Activated naive CD4-positive, alpha-beta T cell treated with anti-CD3 and anti-CD28 coated beads, Interleukin-2, amount 50 U/mL, for 24 hours (primary cell): Measurements from ENCODE around the gene IGSF21.
"Not testable (repeated sequence)": the region's sequence is repeated elsewhere in the genome, so short reads cannot be mapped to it uniquely, and the experiment has no call there.

Source experiments
- H3K27ac Mint-ChIP-seq: one replicate; pipeline ENCODE4 v1.8.0; 2021; ENCODE audit warnings: mild to moderate bottlenecking, mixed read lengths
- H3K27me3 Mint-ChIP-seq: one replicate; pipeline ENCODE4 v1.8.0; 2021; ENCODE audit warnings: mixed read lengths
- H3K36me3 Mint-ChIP-seq: one replicate; pipeline ENCODE4 v1.8.0; 2021; ENCODE audit warnings: mixed read lengths
- H3K4me1 Mint-ChIP-seq: one replicate; pipeline ENCODE4 v1.8.0; 2021; ENCODE audit warnings: mixed read lengths
- H3K4me3 Mint-ChIP-seq: one replicate; pipeline ENCODE4 v1.8.0; 2021; ENCODE audit warnings: mild to moderate bottlenecking, mixed read lengths
- H3K9me3 Mint-ChIP-seq: one replicate; pipeline ENCODE4 v1.8.0; 2021; ENCODE audit warnings: mixed read lengths

IGSF21 gene

GRCh38 chr1:18408656-18409370 lies 301.2 kb downstream of the IGSF21 start:
- Mint-ChIP-seq H3K4me1 (no peaks in the 10 kb centered on the region), H3K27ac (no peak overlapping the region), H3K4me3 (no peak overlapping the region), H3K9me3 (no peaks in the 10 kb centered on the region), H3K27me3 (peaks cover 7% of the 10 kb centered on the region), H3K36me3 (no peaks in the 10 kb centered on the region)

GRCh38 chr1:18409609-18410237 lies 302.1 kb downstream of the IGSF21 start:
- Mint-ChIP-seq H3K27ac (no peak overlapping the region), H3K27me3 (peaks cover 11% of the 10 kb centered on the region), H3K9me3 (no peaks in the 10 kb centered on the region), H3K4me1 (no peaks in the 10 kb centered on the region), H3K36me3 (no peaks in the 10 kb centered on the region), H3K4me3 (no peak overlapping the region)

GRCh38 chr1:18410407-18410806 lies 302.8 kb downstream of the IGSF21 start:
- Mint-ChIP-seq H3K36me3 (no peaks in the 10 kb centered on the region), H3K4me3 (no peak overlapping the region), H3K4me1 (no peaks in the 10 kb centered on the region)

GRCh38 chr1:18411321-18411720 lies 303.7 kb downstream of the IGSF21 start:
- Mint-ChIP-seq H3K4me1 (no peaks in the 10 kb centered on the region), H3K27me3 (peaks cover 17% of the 10 kb centered on the region), H3K4me3 (no peak overlapping the region), H3K27ac (no peak overlapping the region), H3K36me3 (no peaks in the 10 kb centered on the region), H3K9me3 (no peaks in the 10 kb centered on the region)

More at GRCh38 chr1:18410407-18410806, 302.8 kb downstream of the IGSF21 start:
- Mint-ChIP-seq H3K27ac (no peak overlapping the region), H3K27me3 (peaks cover 15% of the 10 kb centered on the region), H3K9me3 (no peaks in the 10 kb centered on the region)

GRCh38 chr1:18411820-18412641 lies 304.4 kb downstream of the IGSF21 start:
- H3K4me3 Mint-ChIP-seq = no peak overlapping the region
- no peaks in the 10 kb centered on the region for H3K4me1 Mint-ChIP-seq
- no peaks in the 10 kb centered on the region for H3K9me3 Mint-ChIP-seq
- H3K36me3 Mint-ChIP-seq = no peaks in the 10 kb centered on the region
- H3K27me3 Mint-ChIP-seq = peaks cover 16% of the 10 kb centered on the region
- peak overlapping the region; percentile 8 for H3K27ac Mint-ChIP-seq

- Mint-ChIP-seq H3K27ac (no peak overlapping the region), H3K27me3 (peaks cover 13% of the 10 kb centered on the region)
Observed at GRCh38 chr1:18412882-18413353, 305.3 kb downstream of the IGSF21 start.

GRCh38 chr1:18413541-18414305 lies 306.1 kb downstream of the IGSF21 start:
- H3K27me3 Mint-ChIP-seq = peaks cover 13% of the 10 kb centered on the region
- no peaks in the 10 kb centered on the region for H3K4me1 Mint-ChIP-seq
- no peaks in the 10 kb centered on the region for H3K9me3 Mint-ChIP-seq
- H3K36me3 Mint-ChIP-seq = no peaks in the 10 kb centered on the region
- H3K27ac Mint-ChIP-seq = peak overlapping the region; percentile 3
- no peak overlapping the region for H3K4me3 Mint-ChIP-seq

More at GRCh38 chr1:18412882-18413353, 305.3 kb downstream of the IGSF21 start:
- H3K4me3 Mint-ChIP-seq = no peak overlapping the region
- H3K4me1 Mint-ChIP-seq = no peaks in the 10 kb centered on the region
- H3K36me3 Mint-ChIP-seq = no peaks in the 10 kb centered on the region
- H3K9me3 Mint-ChIP-seq = no peaks in the 10 kb centered on the region

GRCh38 chr1:18414321-18414720 lies 306.7 kb downstream of the IGSF21 start:
- Mint-ChIP-seq H3K4me3 (no peak overlapping the region), H3K27ac (no peak overlapping the region), H3K9me3 (no peaks in the 10 kb centered on the region), H3K27me3 (peaks cover 13% of the 10 kb centered on the region), H3K36me3 (no peaks in the 10 kb centered on the region), H3K4me1 (no peaks in the 10 kb centered on the region)

GRCh38 chr1:18414872-18415447 lies 307.4 kb downstream of the IGSF21 start:
- H3K27me3 Mint-ChIP-seq = peaks cover 13% of the 10 kb centered on the region
- H3K27ac Mint-ChIP-seq = no peak overlapping the region
- H3K36me3 Mint-ChIP-seq = no peaks in the 10 kb centered on the region
- no peaks in the 10 kb centered on the region for H3K9me3 Mint-ChIP-seq
- H3K4me3 Mint-ChIP-seq = no peak overlapping the region
- no peaks in the 10 kb centered on the region for H3K4me1 Mint-ChIP-seq

- no peaks in the 10 kb centered on the region for H3K9me3 Mint-ChIP-seq
- peaks cover 13% of the 10 kb centered on the region for H3K27me3 Mint-ChIP-seq
- H3K4me3 Mint-ChIP-seq = no peak overlapping the region
- no peak overlapping the region for H3K27ac Mint-ChIP-seq
- no peaks in the 10 kb centered on the region for H3K4me1 Mint-ChIP-seq
- H3K36me3 Mint-ChIP-seq = no peaks in the 10 kb centered on the region
Observed at GRCh38 chr1:18415448-18416027, 307.9 kb downstream of the IGSF21 start.

- H3K27ac Mint-ChIP-seq, H3K9me3 Mint-ChIP-seq, H3K4me3 Mint-ChIP-seq, H3K36me3 Mint-ChIP-seq, H3K4me1 Mint-ChIP-seq: not testable (repeated sequence)
- H3K27me3 Mint-ChIP-seq = peaks cover 13% of the 10 kb centered on the region
Observed at GRCh38 chr1:18416126-18416525, 308.5 kb downstream of the IGSF21 start.

GRCh38 chr1:18417316-18418269 lies 310.0 kb downstream of the IGSF21 start:
- peaks cover 15% of the 10 kb centered on the region for H3K27me3 Mint-ChIP-seq
- H3K36me3 Mint-ChIP-seq = no peaks in the 10 kb centered on the region
- H3K4me1 Mint-ChIP-seq = no peaks in the 10 kb centered on the region
- H3K27ac Mint-ChIP-seq = no peak overlapping the region
- H3K4me3 Mint-ChIP-seq = no peak overlapping the region
- no peaks in the 10 kb centered on the region for H3K9me3 Mint-ChIP-seq

GRCh38 chr1:18419113-18419844 lies 311.7 kb downstream of the IGSF21 start:
- Mint-ChIP-seq H3K4me3 (no peak overlapping the region), H3K27ac (no peak overlapping the region), H3K4me1 (no peaks in the 10 kb centered on the region), H3K9me3 (no peaks in the 10 kb centered on the region), H3K27me3 (peaks cover 8% of the 10 kb centered on the region), H3K36me3 (no peaks in the 10 kb centered on the region)
